Suprapubic skin (tissue), 3 donors: Measurements from ENCODE around the gene PYGO2.

Experiments
- CTCF ChIP-seq, 2 donors: fragments of 200-600 bp in 1 of 2; fragments of 450-650 bp in 1 of 2; sonication (generic) in 1 of 2; IDR thresholded peaks; one replicate each; pipeline ENCODE4 v1.5.1; 2016 to 2019; ENCODE audit warnings: antibody characterized with exemption in 2 of 2, mild to moderate bottlenecking in 1 of 2, moderate library complexity in 1 of 2
- POLR2A ChIP-seq, 2 donors: fragments of 450-650 bp; IDR thresholded peaks; one replicate each; pipeline ENCODE4 v1.6.1; 2017; ENCODE audit warnings: antibody characterized with exemption in 2 of 2, mild to moderate bottlenecking in 2 of 2, moderate library complexity in 2 of 2

- TF ChIP-seq POLR2A (IDR thresholded peaks at IDR 0.05): no peak
- no peak for TF ChIP-seq CTCF (IDR thresholded peaks at IDR 0.05)
Measured at GRCh38 chr1:154913273-154913672, 48.3 kb downstream of the PYGO2 start.
